ENCODE results near the gene ELOVL5.
"Not testable (repeated sequence)": the region's sequence is repeated elsewhere in the genome, so short reads cannot be mapped to it uniquely, and the experiment has no call there.

Gene ELOVL5

DNA sequence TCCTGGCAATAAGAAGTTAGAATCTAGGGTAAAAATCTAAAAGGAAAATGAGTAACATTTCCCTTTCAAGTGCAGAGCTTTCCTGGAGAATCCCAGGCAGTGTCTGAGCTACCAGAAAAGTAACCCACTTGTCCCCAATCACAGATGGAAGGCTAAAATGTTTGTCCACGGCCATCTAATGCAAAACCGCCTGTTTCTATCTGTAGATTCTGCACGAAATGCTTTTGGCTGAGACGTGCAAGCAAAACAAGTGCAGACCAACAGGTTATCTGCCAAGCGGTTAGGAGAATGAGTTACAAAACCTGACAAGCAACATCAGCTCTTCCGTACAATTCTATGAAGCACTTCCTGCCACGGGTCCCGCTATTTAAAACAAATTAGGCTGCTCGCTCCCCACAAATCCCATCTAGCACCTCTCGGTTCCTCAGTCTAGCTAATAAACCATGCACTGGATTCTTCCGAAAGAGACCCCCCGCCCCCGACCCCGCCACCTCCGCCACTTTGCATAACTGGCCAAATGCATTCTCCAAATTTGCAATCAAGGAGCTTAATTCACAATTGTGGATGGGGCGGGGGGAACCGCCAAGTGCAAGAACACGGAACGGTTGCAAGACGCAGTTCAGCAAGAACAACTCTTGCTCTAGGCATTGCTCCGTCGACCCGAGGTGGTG is 1.4 kb downstream of the ELOVL5 start:
- Histone ChIP-seq H3K4me3 (ENCODE audit: insufficient read depth, low read depth, low read length) (peak overlapping the region; percentile 91), H3K9me3 (ENCODE audit: control insufficient read depth, low read length) (no peaks in the 10 kb centered on the region), H3K4me1 (ENCODE audit: control insufficient read depth, insufficient read depth, low read length) (peaks cover 7% of the 10 kb centered on the region), H3K36me3 (ENCODE audit: control insufficient read depth, insufficient read depth, low read length) (no peaks in the 10 kb centered on the region), H3K27me3 (ENCODE audit: control insufficient read depth, insufficient read depth, low read length, poor library complexity, severe bottlenecking) (peaks cover 18% of the 10 kb centered on the region), H3K27ac (ENCODE audit: insufficient read depth, low read depth, low read length, poor library complexity, severe bottlenecking) (no peak overlapping the region)
- 1% methylated on average over 23 of the region's 23 CpGs for WGBS, 2 experiments

DNA sequence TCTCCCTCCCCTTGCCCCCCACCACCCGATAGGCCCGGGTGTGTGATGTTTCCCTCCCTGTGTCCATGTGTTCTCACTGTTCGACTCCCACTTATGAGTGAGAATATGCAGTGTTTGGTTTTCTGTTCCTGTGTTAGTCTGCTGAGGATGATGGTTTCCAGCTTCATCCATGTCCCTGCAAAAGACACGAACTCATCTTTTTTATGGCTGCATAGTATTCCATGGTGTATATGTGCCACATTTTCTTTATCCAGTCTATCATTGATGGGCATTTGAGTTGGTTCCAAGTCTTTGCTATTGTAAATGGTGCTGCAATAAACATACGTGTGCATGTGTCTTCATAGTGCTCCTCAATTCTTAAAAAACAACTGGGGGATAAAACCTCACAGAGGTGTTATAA is 2.7 kb downstream of the ELOVL5 start:
- H3K4me1 ChIP-seq (ENCODE audit: control insufficient read depth, insufficient read depth, low read length); H3K27ac ChIP-seq (ENCODE audit: insufficient read depth, low read depth, low read length, poor library complexity, severe bottlenecking); H3K4me3 ChIP-seq (ENCODE audit: insufficient read depth, low read depth, low read length); H3K36me3 ChIP-seq (ENCODE audit: control insufficient read depth, insufficient read depth, low read length); H3K9me3 ChIP-seq (ENCODE audit: control insufficient read depth, low read length): not testable (repeated sequence)
- 92 to 100% methylated on average over 4 of the region's 5 CpGs for WGBS, 2 experiments
- peaks cover 18% of the 10 kb centered on the region for H3K27me3 ChIP-seq (ENCODE audit: control insufficient read depth, insufficient read depth, low read length, poor library complexity, severe bottlenecking)

DNA sequence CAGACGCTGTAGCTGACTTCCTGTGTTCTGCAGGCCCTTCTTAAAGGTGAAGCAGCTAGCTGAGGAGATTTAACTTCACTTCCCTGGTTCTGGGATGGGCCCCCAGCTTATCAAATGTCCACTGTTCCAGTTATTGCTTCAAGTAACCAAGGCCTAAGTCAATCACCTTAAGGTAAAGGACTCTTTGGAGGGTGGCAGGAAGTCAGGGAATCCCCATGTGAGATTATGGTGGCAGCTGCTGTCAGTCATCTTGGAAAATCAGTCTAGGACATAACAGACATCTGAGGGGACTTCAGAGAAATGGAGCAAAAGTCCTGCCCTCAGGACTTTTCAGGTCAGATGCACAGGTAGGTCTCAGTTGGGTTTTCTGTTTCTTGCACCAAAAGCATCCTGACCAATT is 3.8 kb downstream of the ELOVL5 start:
- H3K4me1 ChIP-seq (ENCODE audit: control insufficient read depth, insufficient read depth, low read length), result peaks cover 7% of the 10 kb centered on the region
- no peaks in the 10 kb centered on the region for H3K36me3 ChIP-seq (ENCODE audit: control insufficient read depth, insufficient read depth, low read length)
- no peak overlapping the region for H3K4me3 ChIP-seq (ENCODE audit: insufficient read depth, low read depth, low read length)
- WGBS, 2 experiments, result 74 to 83% methylated on average over 1 of the region's 1 CpG
- peaks cover 10% of the 10 kb centered on the region for H3K27me3 ChIP-seq (ENCODE audit: control insufficient read depth, insufficient read depth, low read length, poor library complexity, severe bottlenecking)
- H3K27ac ChIP-seq (ENCODE audit: insufficient read depth, low read depth, low read length, poor library complexity, severe bottlenecking), result no peak overlapping the region
- H3K9me3 ChIP-seq (ENCODE audit: control insufficient read depth, low read length), result no peaks in the 10 kb centered on the region

DNA sequence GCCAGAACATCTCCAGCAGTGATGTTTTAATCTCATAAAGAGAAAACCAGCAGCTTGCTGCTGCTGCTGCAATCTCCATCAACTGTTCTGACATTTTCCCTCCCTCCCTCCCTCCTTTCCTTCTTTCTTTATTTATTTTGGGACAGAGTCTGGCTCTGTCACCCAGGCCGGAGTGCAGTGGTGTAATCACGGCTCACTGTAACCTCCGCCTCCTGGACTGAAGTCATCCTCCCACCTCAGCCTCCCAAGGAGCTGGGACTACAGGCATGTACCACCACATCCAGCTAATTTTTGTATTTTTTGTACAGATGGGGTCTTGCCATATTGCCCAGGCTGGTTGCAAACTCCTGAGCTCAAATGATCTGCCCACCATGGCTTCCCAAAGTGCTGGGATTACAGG is 5.7 kb downstream of the ELOVL5 start:
- no peak overlapping the region for H3K27ac ChIP-seq (ENCODE audit: insufficient read depth, low read depth, low read length, poor library complexity, severe bottlenecking)
- H3K9me3 ChIP-seq (ENCODE audit: control insufficient read depth, low read length), result no peaks in the 10 kb centered on the region
- H3K36me3 ChIP-seq (ENCODE audit: control insufficient read depth, insufficient read depth, low read length), result no peaks in the 10 kb centered on the region
- H3K4me1 ChIP-seq (ENCODE audit: control insufficient read depth, insufficient read depth, low read length), result peaks cover 7% of the 10 kb centered on the region
- H3K27me3 ChIP-seq (ENCODE audit: control insufficient read depth, insufficient read depth, low read length, poor library complexity, severe bottlenecking), result no peaks in the 10 kb centered on the region
- WGBS, 2 experiments, result 62 to 82% methylated on average over 3 of the region's 3 CpGs
- H3K4me3 ChIP-seq (ENCODE audit: insufficient read depth, low read depth, low read length), result no peak overlapping the region

DNA sequence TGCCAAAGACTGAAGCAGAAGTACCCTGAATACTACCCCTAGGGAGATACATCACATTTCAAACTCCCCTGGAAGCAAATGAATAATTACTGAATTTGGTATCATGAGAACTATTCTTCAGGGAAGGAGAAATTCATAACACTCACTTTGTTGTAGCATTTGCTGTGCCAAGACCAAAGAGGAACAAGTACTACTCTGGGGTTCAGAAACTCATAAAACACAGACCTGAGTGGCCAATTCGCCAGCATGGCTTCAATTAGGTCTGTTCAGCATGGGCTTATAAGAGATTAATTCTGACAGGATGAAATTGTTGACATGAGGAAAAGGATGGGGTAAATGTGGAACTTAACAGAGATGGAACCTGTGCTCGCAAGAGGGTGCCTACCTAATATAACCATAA is 6.5 kb downstream of the ELOVL5 start:
- Histone ChIP-seq H3K27me3 (ENCODE audit: control insufficient read depth, insufficient read depth, low read length, poor library complexity, severe bottlenecking) (no peaks in the 10 kb centered on the region), H3K4me1 (ENCODE audit: control insufficient read depth, insufficient read depth, low read length) (peaks cover 5% of the 10 kb centered on the region), H3K9me3 (ENCODE audit: control insufficient read depth, low read length) (no peaks in the 10 kb centered on the region), H3K36me3 (ENCODE audit: control insufficient read depth, insufficient read depth, low read length) (no peaks in the 10 kb centered on the region), H3K4me3 (ENCODE audit: insufficient read depth, low read depth, low read length) (no peak overlapping the region), H3K27ac (ENCODE audit: insufficient read depth, low read depth, low read length, poor library complexity, severe bottlenecking) (no peak overlapping the region)
- WGBS, 2 experiments, result 88 to 95% methylated on average over 1 to 2 of the region's 2 CpGs

DNA sequence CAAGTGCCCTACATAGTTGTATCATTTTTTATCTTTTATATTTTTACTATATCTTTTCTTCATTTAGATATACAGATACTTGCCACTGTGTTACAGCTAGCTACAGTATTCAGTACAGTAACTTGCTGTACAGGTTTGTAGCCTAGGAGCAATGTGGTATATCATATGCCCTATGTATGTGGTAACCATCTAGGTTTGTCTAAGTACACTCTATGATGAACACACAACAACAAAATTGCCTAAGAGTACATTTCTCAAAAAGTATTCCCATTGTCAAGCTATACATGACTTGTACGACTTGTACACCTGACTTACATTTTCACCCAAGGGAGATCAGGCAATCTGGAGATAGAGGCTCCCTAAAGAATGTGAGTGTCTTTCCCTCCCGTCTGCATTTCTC is 8.2 kb downstream of the ELOVL5 start:
- no peaks in the 10 kb centered on the region for H3K27me3 ChIP-seq (ENCODE audit: control insufficient read depth, insufficient read depth, low read length, poor library complexity, severe bottlenecking)

DNA sequence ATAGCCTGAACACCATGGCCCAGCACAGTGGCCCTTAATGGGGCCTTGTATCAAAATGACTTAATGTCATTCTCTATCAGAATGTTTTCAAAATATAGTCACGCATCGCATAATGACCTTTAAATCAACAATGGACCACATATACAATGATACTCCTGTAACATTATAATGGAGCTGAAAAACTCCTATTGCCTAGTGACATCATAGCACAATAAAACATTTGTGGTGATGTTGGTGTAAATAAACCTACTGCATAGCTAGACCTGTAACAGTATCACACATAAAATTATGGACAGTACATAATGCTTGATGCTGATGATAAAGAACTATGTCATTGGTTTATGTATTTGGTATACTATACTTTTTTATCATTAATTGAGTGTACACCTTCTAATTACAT is 9.3 kb downstream of the ELOVL5 start:
- Histone ChIP-seq H3K27ac (ENCODE audit: insufficient read depth, low read depth, low read length, poor library complexity, severe bottlenecking) (no peak overlapping the region), H3K36me3 (ENCODE audit: control insufficient read depth, insufficient read depth, low read length) (no peaks in the 10 kb centered on the region), H3K27me3 (ENCODE audit: control insufficient read depth, insufficient read depth, low read length, poor library complexity, severe bottlenecking) (no peaks in the 10 kb centered on the region), H3K4me3 (ENCODE audit: insufficient read depth, low read depth, low read length) (no peak overlapping the region), H3K9me3 (ENCODE audit: control insufficient read depth, low read length) (no peaks in the 10 kb centered on the region), H3K4me1 (ENCODE audit: control insufficient read depth, insufficient read depth, low read length) (no peaks in the 10 kb centered on the region)
- WGBS, 2 experiments, result 93 to 100% methylated on average over 2 of the region's 2 CpGs

More for the DNA sequence above, 8.2 kb downstream of the ELOVL5 start:
- Histone ChIP-seq H3K4me1 (ENCODE audit: control insufficient read depth, insufficient read depth, low read length) (no peaks in the 10 kb centered on the region), H3K4me3 (ENCODE audit: insufficient read depth, low read depth, low read length) (no peak overlapping the region), H3K9me3 (ENCODE audit: control insufficient read depth, low read length) (no peaks in the 10 kb centered on the region), H3K36me3 (ENCODE audit: control insufficient read depth, insufficient read depth, low read length) (no peaks in the 10 kb centered on the region), H3K27ac (ENCODE audit: insufficient read depth, low read depth, low read length, poor library complexity, severe bottlenecking) (no peak overlapping the region)
- WGBS, 2 experiments, result 88 to 94% methylated on average over 2 of the region's 2 CpGs

DNA sequence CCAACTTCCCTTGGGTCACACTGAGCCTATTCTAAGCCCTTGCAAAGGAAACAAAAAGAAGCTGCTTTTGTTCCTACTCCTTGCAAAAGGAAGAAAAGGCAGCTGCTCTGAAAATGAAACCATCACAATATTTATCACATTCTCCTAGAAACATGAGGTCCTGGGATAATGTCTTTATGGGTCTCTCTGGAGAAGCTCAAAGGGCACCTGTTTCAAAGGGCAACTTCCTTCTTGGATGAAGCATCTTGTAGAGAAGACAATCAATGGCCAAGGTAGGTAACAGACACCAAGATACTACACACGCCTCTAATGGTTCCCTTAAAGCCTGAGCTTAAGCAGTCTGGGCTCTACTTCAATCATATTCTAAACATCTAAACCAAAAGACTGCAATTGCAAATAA is 10.4 kb downstream of the ELOVL5 start:
- Histone ChIP-seq H3K27me3 (ENCODE audit: control insufficient read depth, insufficient read depth, low read length, poor library complexity, severe bottlenecking) (no peaks in the 10 kb centered on the region), H3K27ac (ENCODE audit: insufficient read depth, low read depth, low read length, poor library complexity, severe bottlenecking) (no peak overlapping the region), H3K36me3 (ENCODE audit: control insufficient read depth, insufficient read depth, low read length) (no peaks in the 10 kb centered on the region), H3K4me1 (ENCODE audit: control insufficient read depth, insufficient read depth, low read length) (no peaks in the 10 kb centered on the region), H3K9me3 (ENCODE audit: control insufficient read depth, low read length) (no peaks in the 10 kb centered on the region), H3K4me3 (ENCODE audit: insufficient read depth, low read depth, low read length) (no peak overlapping the region)
- WGBS, 2 experiments, result 72 to 84% methylated on average over 1 of the region's 1 CpG

DNA sequence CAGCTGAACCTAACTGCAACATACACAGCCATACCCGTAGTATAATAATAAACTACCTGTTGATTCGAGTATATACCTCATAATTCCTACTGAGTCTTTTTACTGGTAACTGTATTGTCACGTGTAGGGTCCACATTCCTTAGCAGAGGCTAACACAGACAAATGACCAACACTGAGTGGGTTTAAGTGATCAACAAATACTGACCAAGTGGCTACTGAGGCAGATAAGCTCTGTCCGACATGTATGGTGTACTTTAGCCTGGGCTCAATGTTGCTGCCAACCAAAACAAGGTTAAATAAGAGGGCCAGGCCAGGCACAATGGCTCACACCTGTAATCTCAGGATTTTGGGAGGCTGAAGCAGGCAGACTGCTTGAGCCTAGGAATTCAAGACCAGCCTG is 12.7 kb downstream of the ELOVL5 start:
- no peaks in the 10 kb centered on the region for H3K36me3 ChIP-seq (ENCODE audit: control insufficient read depth, insufficient read depth, low read length)
- no peak overlapping the region for H3K4me3 ChIP-seq (ENCODE audit: insufficient read depth, low read depth, low read length)
- H3K4me1 ChIP-seq (ENCODE audit: control insufficient read depth, insufficient read depth, low read length), result no peaks in the 10 kb centered on the region
- H3K27ac ChIP-seq (ENCODE audit: insufficient read depth, low read depth, low read length, poor library complexity, severe bottlenecking), result no peak overlapping the region
- no peaks in the 10 kb centered on the region for H3K27me3 ChIP-seq (ENCODE audit: control insufficient read depth, insufficient read depth, low read length, poor library complexity, severe bottlenecking)
- H3K9me3 ChIP-seq (ENCODE audit: control insufficient read depth, low read length), result no peaks in the 10 kb centered on the region
- 94 to 97% methylated on average over 4 of the region's 4 CpGs for WGBS, 2 experiments

DNA sequence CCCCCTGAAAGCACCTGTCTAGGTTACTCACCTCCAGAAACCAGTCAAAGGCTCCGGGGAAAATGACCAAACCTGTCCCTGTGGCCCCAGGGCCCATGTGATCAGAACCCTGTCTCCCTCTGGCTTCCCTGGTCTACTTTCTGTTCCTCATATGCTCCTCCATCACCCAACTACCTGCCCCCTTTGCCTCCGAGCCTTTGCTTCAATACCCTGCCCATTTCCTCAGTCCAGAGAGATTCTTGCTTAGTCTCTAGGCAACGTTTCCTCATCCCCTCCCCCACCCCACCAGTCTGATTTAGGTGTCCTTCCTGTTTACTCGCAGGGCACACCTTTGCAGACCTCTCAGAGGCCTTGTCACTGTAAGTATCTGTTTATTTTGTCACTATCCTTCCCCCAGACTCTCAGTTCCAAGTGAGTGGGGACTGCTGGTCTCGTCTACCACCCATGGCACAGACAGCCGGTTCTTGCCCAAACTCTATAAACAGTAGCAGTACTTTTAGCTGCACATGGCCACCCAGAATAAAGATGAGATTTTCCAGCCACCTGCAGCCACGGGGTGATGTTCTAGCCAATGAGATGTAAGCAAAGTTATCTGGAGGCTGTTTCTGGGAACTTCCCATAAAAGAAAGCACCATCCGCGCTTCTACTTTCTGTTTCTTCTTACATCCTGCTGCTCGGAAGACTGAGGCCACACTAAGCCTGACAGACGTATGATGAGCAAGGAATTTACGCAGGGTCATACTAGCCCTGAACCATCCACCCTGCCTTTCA is 13.3 kb downstream of the ELOVL5 start:
- H3K4me1 ChIP-seq (ENCODE audit: control insufficient read depth, insufficient read depth, low read length), result no peaks in the 10 kb centered on the region
- no peak overlapping the region for H3K4me3 ChIP-seq (ENCODE audit: insufficient read depth, low read depth, low read length)
- H3K9me3 ChIP-seq (ENCODE audit: control insufficient read depth, low read length), result no peaks in the 10 kb centered on the region
- WGBS, 2 experiments, result 87 to 90% methylated on average over 12 of the region's 12 CpGs
- H3K27me3 ChIP-seq (ENCODE audit: control insufficient read depth, insufficient read depth, low read length, poor library complexity, severe bottlenecking), result no peaks in the 10 kb centered on the region
- no peaks in the 10 kb centered on the region for H3K36me3 ChIP-seq (ENCODE audit: control insufficient read depth, insufficient read depth, low read length)
- H3K27ac ChIP-seq (ENCODE audit: insufficient read depth, low read depth, low read length, poor library complexity, severe bottlenecking), result no peak overlapping the region

All from ectodermal cell (in vitro differentiated cells).